HCT116 (cell line): ENCODE results near the gene ALAS1. TPM values are rescaled to one million over a fixed set of nuclear protein-coding genes. Genes with fewer than 3 reads are reported as not detected.
A peak's percentile ranks its signal among the peaks of the same experiment; 100 is the strongest.

Experiments used
- ATAC-seq: fragments of 200-7000 bp; cut with Tn5 transposase; 2 replicates; pipeline ENCODE4 v1.9.1; 2020; ENCODE audit warnings: mild to moderate bottlenecking, moderate library complexity
- BruUV-seq: library from RNA; stranded (reverse); fragments of 400-500 nt; replicated peaks from 2 replicates; lab custom pipeline; 2021; lab: Mats Ljungman, UMichigan
- CTCF ChIA-PET: fragments of 300-600 bp; sonication (Branson Sonifier 250); formaldehyde crosslinking; loops from one replicate; lab custom pipeline; 2021; ENCODE audit warnings: antibody characterized with exemption; lab: Charles Lee
- POLR2A ChIA-PET: fragments of 300-600, 350-600 bp; sonication (Branson Sonifier 250); formaldehyde crosslinking; loops from one replicate; lab custom pipeline; 2021; ENCODE audit warnings: antibody characterized with exemption; lab: Charles Lee
- RAD21 ChIA-PET, 2 experiments: fragments of 300-600 bp; sonication (Branson Sonifier 250); formaldehyde crosslinking; loops; one replicate each; lab custom pipeline; 2023; ENCODE audit warnings: low total read pairs in 2 of 2; ENCODE audit not compliant: uncharacterized antibody in 2 of 2, unreplicated experiment in 2 of 2, low non-redundant PET in 1 of 2; lab: Charles Lee
- DNase-seq: peaks from one replicate; pipeline ENCODE4 v3.0.0-alpha.2; 2010; ENCODE audit warnings: low read depth, low spot score
- H2AFZ ChIP-seq: fragments of 200-600 bp; shearing (Covaris generic), sonication (generic); 2 replicates; pipeline ENCODE4 v1.6.1; 2017; ENCODE audit warnings: low read depth, mixed run types, mixed read lengths, antibody characterized with exemption, low read length; ENCODE audit not compliant: poor library complexity, severe bottlenecking
- H3K27ac ChIP-seq: 2 replicates; pipeline ENCODE4 v1.5.1; 2012; ENCODE audit warnings: low read depth, low read length
- H3K27me3 ChIP-seq: fragments of 200-600 bp; sonication (generic); 2 replicates; pipeline ENCODE4 v1.6.1; 2016; ENCODE audit warnings: mixed run types, low read length, mixed read lengths; ENCODE audit not compliant: insufficient read depth
- H3K36me3 ChIP-seq, 2 experiments: fragments of 200-500 bp in 1 of 2; fragments of 200-600 bp in 1 of 2; sonication (Bioruptor generic) in 1 of 2; sonication (generic) in 1 of 2; 2 replicates each; pipeline versions ENCODE4 v1.5.1 to v1.6.1; 2014 to 2016; ENCODE audit warnings: low read length in 2 of 2, inconsistent platforms in 1 of 2, mixed read lengths in 1 of 2, mixed run types in 1 of 2; ENCODE audit not compliant: insufficient read depth in 2 of 2, control insufficient read depth in 1 of 2
- H3K4me1 ChIP-seq, 2 experiments: fragments of 200-600 bp in 1 of 2; sonication (generic) in 1 of 2; 2 replicates each; pipeline versions ENCODE4 v1.5.1 to v1.6.1; 2012 to 2017; ENCODE audit warnings: low read length in 2 of 2, inconsistent platforms in 1 of 2, mild to moderate bottlenecking in 1 of 2, mixed read lengths in 1 of 2, mixed run types in 1 of 2, moderate library complexity in 1 of 2; ENCODE audit not compliant: insufficient read depth in 2 of 2, control insufficient read depth in 1 of 2
- H3K4me2 ChIP-seq: fragments of 200-600 bp; sonication (generic); 2 replicates; pipeline ENCODE4 v1.6.1; 2017; ENCODE audit warnings: mixed run types, low read length, mixed read lengths
- H3K4me3 ChIP-seq, 2 experiments: fragments of 200-600 bp in 1 of 2; sonication (generic) in 1 of 2; replicated peaks in 1 of 2; 2 replicates each; pipeline ENCODE4 v1.5.1; 2011 to 2016; ENCODE audit warnings: low read length in 2 of 2, control low read depth in 1 of 2, low read depth in 1 of 2, mild to moderate bottlenecking in 1 of 2, mixed read lengths in 1 of 2, mixed run types in 1 of 2
- H3K79me2 ChIP-seq: fragments of 200-600 bp; sonication (generic); 2 replicates; pipeline ENCODE4 v1.6.1; 2017; ENCODE audit warnings: mild to moderate bottlenecking, mixed run types, low read length, moderate library complexity, mixed read lengths; ENCODE audit not compliant: insufficient read depth
- H3K9ac ChIP-seq: fragments of 200-600 bp; sonication (generic); 2 replicates; pipeline ENCODE4 v1.6.1; 2016; ENCODE audit warnings: low read length, mixed read lengths
- H3K9me2 ChIP-seq: fragments of 200-600 bp; sonication (generic), shearing (Covaris generic); 2 replicates; pipeline ENCODE4 v1.6.1; 2017; ENCODE audit warnings: mixed run types, mild to moderate bottlenecking, moderate library complexity; ENCODE audit not compliant: insufficient read depth
- H3K9me3 ChIP-seq, 2 experiments: fragments of 200-500 bp in 1 of 2; fragments of 200-600 bp in 1 of 2; sonication (Bioruptor generic) in 1 of 2; sonication (generic) in 1 of 2; 2 replicates each; pipeline ENCODE4 v1.6.1; 2014 to 2017; ENCODE audit warnings: low read length in 2 of 2, mixed read lengths in 2 of 2, inconsistent platforms in 1 of 2, low read depth in 1 of 2, mild to moderate bottlenecking in 1 of 2, mixed run types in 1 of 2, moderate library complexity in 1 of 2; ENCODE audit not compliant: control insufficient read depth in 1 of 2, insufficient read depth in 1 of 2
- H4K20me1 ChIP-seq: fragments of 200-600 bp; sonication (generic), shearing (Covaris generic); 2 replicates; pipeline ENCODE4 v1.6.1; 2017; ENCODE audit warnings: mixed run types, mild to moderate bottlenecking, moderate library complexity; ENCODE audit not compliant: insufficient read depth
- CBX3 ChIP-seq: IDR thresholded peaks from 2 replicates; pipeline ENCODE4 v1.6.1; 2012; ENCODE audit warnings: low read depth
- EGR1 ChIP-seq: IDR thresholded peaks from 2 replicates; pipeline ENCODE4 v1.6.1; 2012; ENCODE audit warnings: low read depth
- ELF1 ChIP-seq: IDR thresholded peaks from 2 replicates; pipeline ENCODE4 v1.6.1; 2012; ENCODE audit warnings: low read depth, borderline replicate concordance
- EZH2 ChIP-seq: fragments of 200-600 bp; sonication (generic); IDR thresholded peaks from 2 replicates; pipeline ENCODE4 v1.6.1; 2017; ENCODE audit warnings: antibody characterized with exemption, mixed run types
- FOSL1 ChIP-seq: IDR thresholded peaks from 2 replicates; pipeline ENCODE4 v1.6.1; 2012; ENCODE audit warnings: low read depth
- POLR2A ChIP-seq: IDR thresholded peaks from 2 replicates; pipeline ENCODE4 v1.7.0; 2011; ENCODE audit warnings: borderline replicate concordance; ENCODE audit not compliant: insufficient read depth, insufficient read length; ENCODE audit errors: extremely low read depth
- POLR2AphosphoS5 ChIP-seq: IDR thresholded peaks from 2 replicates; pipeline ENCODE4 v1.6.1; 2011; ENCODE audit warnings: mild to moderate bottlenecking, low read depth, low read length, moderate library complexity
- SRF ChIP-seq: IDR thresholded peaks from 2 replicates; pipeline ENCODE4 v1.6.1; 2012; ENCODE audit warnings: low read depth
- YY1 ChIP-seq: IDR thresholded peaks from 2 replicates; pipeline ENCODE4 v1.6.1; 2011; ENCODE audit warnings: low read length, low read depth, moderate library complexity, mild to moderate bottlenecking; ENCODE audit not compliant: insufficient replicate concordance; ENCODE audit errors: extremely low read depth
- ZFX ChIP-seq: fragments of 450-650 bp; IDR thresholded peaks from 2 replicates; pipeline ENCODE4 v1.6.1; 2017
- intact Hi-C: fragments of 100-400 bp; cut with micrococcal nuclease; formaldehyde crosslinking; loops from 2 replicates; pipeline ENCODE4 v1.10.0; 2022
- total RNA-seq: library from RNA; stranded (reverse); gene quantifications from one replicate; pipeline ENCODE4 v1.2.1, GENCODE V29; 2021; ENCODE audit not compliant: unreplicated experiment
- TF ChIP-seq, protein P1 (sequence below): IDR thresholded peaks from 2 replicates; pipeline ENCODE4 v1.6.1; 2012
- TF ChIP-seq, protein P2 (sequence below): IDR thresholded peaks from 2 replicates; pipeline ENCODE4 v1.6.1; 2012; ENCODE audit warnings: low read depth
- TF ChIP-seq, protein P3 (sequence below): IDR thresholded peaks from 2 replicates; pipeline ENCODE4 v1.6.1; 2012

Gene ALAS1
- total RNA-seq, 1 experiment from 2014 or later = 74.0 TPM

DNA sequence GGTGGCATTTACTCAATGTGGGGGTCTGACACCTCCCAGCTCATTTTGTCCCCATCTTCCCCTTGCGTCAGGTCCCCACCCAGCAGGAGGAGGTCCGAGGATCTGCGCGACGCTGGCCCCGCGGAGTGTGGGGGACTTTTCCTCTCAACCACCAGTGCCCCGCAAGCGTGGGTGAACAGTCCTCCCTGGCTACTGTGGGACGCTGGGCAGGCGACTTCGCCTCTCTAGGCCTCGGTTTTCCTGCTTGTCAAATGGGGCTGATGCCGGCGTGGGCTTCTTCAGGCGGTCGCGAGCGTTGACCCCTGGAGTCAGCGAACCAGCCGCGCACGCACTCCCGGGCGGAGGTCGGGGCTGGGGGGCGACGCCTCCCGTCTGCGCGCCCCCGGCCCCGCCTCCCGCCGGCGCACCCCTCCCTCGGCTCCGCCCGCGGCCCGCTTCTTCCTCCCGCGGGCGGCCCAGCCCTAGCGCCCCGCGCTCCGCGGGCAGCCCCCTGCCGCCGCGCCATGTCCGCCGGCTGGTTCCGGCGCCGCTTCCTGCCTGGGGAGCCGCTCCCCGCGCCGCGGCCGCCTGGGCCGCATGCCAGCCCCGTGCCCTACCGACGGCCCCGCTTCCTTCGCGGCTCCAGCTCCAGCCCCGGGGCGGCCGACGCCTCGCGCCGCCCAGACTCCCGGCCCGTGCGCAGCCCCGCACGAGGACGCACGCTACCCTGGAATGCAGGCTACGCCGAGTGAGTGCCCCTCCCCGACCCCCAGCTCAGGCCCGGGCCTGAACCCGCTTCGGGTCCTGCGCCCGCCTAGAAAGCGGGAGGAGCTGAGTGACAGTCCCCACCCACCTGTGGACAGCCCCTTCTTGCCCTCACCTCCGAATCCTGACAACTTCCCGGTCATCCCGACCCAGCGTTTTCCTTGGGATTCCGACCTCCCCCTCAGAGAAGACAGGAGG is 47.6 kb downstream of the ALAS1 start, which contains the start of gene PPM1M:
PPM1M (plus strand) TSS at position 438 of the 942 bp plus-strand sequence; CDS start at position 504, 66 bp downstream.
- no peaks in the 10 kb centered on the region for H3K79me2 ChIP-seq
- ChIA-PET RAD21 (interaction anchor here in 1 of 2 experiments (0.6 kb wide), 1 partner anchor 12 kb away, joined by 4 read pairs; no protein-coding TSS in a partner anchor), CTCF (no interaction called here), POLR2A (no interaction called here)
- H3K4me3 ChIP-seq = peak within 1 kb of the TSS; percentile 37 to 63
- H3K27me3 ChIP-seq = no peaks in the 10 kb centered on the region
- peak within 1 kb of the TSS; percentile 64 for H3K9ac ChIP-seq
- H3K9me3 ChIP-seq = peaks cover 0 to 4% of the 10 kb centered on the region in 2 experiments; a peak in 1 of 4 replicates
- H3K4me1 ChIP-seq = peaks cover 26 to 39% of the 10 kb centered on the region in 2 experiments; a peak in 3 of 4 replicates
- H2AFZ ChIP-seq = peak within 1 kb of the TSS; percentile 85
- H4K20me1 ChIP-seq = no peaks in the 10 kb centered on the region
- ATAC-seq (peak; percentile 79), DNase-seq (no peak)
- TF ChIP-seq EZH2 (no peak), SRF (no peak), CBX3 (no peak), POLR2A (peak; percentile 70), POLR2AphosphoS5 (peak; percentile 29; the same call in 1 of the 2 replicates), FOSL1 (no peak), YY1 (no peak), ZFX (peak; percentile 79; the same call in 1 of the 2 replicates), EGR1 (no peak), ELF1 (no peak)
- TF ChIP-seq, protein P1, sequence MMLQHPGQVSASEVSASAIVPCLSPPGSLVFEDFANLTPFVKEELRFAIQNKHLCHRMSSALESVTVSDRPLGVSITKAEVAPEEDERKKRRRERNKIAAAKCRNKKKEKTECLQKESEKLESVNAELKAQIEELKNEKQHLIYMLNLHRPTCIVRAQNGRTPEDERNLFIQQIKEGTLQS = no peak
- TF ChIP-seq, protein P2, sequence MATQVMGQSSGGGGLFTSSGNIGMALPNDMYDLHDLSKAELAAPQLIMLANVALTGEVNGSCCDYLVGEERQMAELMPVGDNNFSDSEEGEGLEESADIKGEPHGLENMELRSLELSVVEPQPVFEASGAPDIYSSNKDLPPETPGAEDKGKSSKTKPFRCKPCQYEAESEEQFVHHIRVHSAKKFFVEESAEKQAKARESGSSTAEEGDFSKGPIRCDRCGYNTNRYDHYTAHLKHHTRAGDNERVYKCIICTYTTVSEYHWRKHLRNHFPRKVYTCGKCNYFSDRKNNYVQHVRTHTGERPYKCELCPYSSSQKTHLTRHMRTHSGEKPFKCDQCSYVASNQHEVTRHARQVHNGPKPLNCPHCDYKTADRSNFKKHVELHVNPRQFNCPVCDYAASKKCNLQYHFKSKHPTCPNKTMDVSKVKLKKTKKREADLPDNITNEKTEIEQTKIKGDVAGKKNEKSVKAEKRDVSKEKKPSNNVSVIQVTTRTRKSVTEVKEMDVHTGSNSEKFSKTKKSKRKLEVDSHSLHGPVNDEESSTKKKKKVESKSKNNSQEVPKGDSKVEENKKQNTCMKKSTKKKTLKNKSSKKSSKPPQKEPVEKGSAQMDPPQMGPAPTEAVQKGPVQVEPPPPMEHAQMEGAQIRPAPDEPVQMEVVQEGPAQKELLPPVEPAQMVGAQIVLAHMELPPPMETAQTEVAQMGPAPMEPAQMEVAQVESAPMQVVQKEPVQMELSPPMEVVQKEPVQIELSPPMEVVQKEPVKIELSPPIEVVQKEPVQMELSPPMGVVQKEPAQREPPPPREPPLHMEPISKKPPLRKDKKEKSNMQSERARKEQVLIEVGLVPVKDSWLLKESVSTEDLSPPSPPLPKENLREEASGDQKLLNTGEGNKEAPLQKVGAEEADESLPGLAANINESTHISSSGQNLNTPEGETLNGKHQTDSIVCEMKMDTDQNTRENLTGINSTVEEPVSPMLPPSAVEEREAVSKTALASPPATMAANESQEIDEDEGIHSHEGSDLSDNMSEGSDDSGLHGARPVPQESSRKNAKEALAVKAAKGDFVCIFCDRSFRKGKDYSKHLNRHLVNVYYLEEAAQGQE = no peak
- TF ChIP-seq, protein P3, sequence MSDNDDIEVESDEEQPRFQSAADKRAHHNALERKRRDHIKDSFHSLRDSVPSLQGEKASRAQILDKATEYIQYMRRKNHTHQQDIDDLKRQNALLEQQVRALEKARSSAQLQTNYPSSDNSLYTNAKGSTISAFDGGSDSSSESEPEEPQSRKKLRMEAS = no peak
- peak within 1 kb of the TSS; percentile 59; the same call in 1 of the 2 replicates for H3K27ac ChIP-seq
- no TSS peak for BruUV-seq
- H3K36me3 ChIP-seq = peaks cover 2 to 12% of the 10 kb centered on the region in 2 experiments; a peak in 2 of 4 replicates
- H3K9me2 ChIP-seq = no peaks in the 10 kb centered on the region
- H3K4me2 ChIP-seq = peak within 1 kb of the TSS; percentile 96
- intact Hi-C loops = no loop called here
